Skin of body (tissue), 2 donors: ENCODE measurements around the gene CLEC17A. TPM values are rescaled to one million over a fixed set of nuclear protein-coding genes. Genes with fewer than 3 reads are reported as not detected.
A peak's percentile ranks its signal among the peaks of the same experiment; 100 is the strongest.
"Not testable (repeated sequence)": the region's sequence is repeated elsewhere in the genome, so short reads cannot be mapped to it uniquely, and the experiment has no call there.

ENCODE experiments used
- DNase-seq: peaks from one replicate; lab custom pipeline; 2025; lab: John Stamatoyannopoulos, UW
- total RNA-seq: library from RNA; depleted of rRNA; stranded (reverse); fragments of >200 nt; gene quantifications from one replicate; pipeline ENCODE4 v1.2.3, GENCODE V29; 2014

CLEC17A gene
- total RNA-seq, 1 donor from 2014 or later = 0.10 TPM

- no peak for DNase-seq
Measured at GRCh38 chr19:14558370-14559066, 24.4 kb upstream of the CLEC17A start.

GRCh38 chr19:14559916-14560775, 22.7 kb upstream of the CLEC17A start:
- no peak for DNase-seq

GRCh38 chr19:14560776-14561108, 22.1 kb upstream of the CLEC17A start:
- DNase-seq = no peak

- no peak for DNase-seq
Measured at GRCh38 chr19:14561249-14561648, 21.6 kb upstream of the CLEC17A start.

GRCh38 chr19:14561847-14562351, 21.0 kb upstream of the CLEC17A start:
- DNase-seq = no peak

GRCh38 chr19:14562660-14563589, 20.0 kb upstream of the CLEC17A start:
- DNase-seq = no peak

GRCh38 chr19:14563590-14563926, 19.3 kb upstream of the CLEC17A start:
- no peak for DNase-seq

- no peak for DNase-seq
Measured at GRCh38 chr19:14563989-14564651, 18.8 kb upstream of the CLEC17A start.

GRCh38 chr19:14564652-14565297, 18.1 kb upstream of the CLEC17A start:
- DNase-seq = not testable (repeated sequence)

GRCh38 chr19:14565298-14565679, 17.6 kb upstream of the CLEC17A start:
- no peak for DNase-seq

- no peak for DNase-seq
Measured at GRCh38 chr19:14565765-14566711, 16.8 kb upstream of the CLEC17A start.

- no peak for DNase-seq
Measured at GRCh38 chr19:14566712-14567077, 16.2 kb upstream of the CLEC17A start.

- no peak for DNase-seq
Measured at GRCh38 chr19:14567079-14567478, 15.8 kb upstream of the CLEC17A start.

- no peak for DNase-seq
Measured at GRCh38 chr19:14570864-14571527, 11.9 kb upstream of the CLEC17A start.

- DNase-seq = peak; percentile 86
Measured at GRCh38 chr19:14571695-14572490, 11.0 kb upstream of the CLEC17A start, which contains the start of gene NDUFB7. NDUFB7 (minus strand) TSS chr19:14572066; CDS start chr19:14572000, 66 bp downstream.

- no peak for DNase-seq
Measured at GRCh38 chr19:14575428-14575980, 7.4 kb upstream of the CLEC17A start.

- DNase-seq = no peak
Measured at GRCh38 chr19:14576363-14576762, 6.5 kb upstream of the CLEC17A start.

GRCh38 chr19:14577264-14577663, 5.6 kb upstream of the CLEC17A start:
- no peak for DNase-seq
